Progenitor cell of endocrine pancreas (in vitro differentiated cells): ENCODE data around the gene TAF3. TPM values are rescaled to one million over a fixed set of nuclear protein-coding genes. Genes with fewer than 3 reads are reported as not detected.

Experiments
- DNase-seq: peaks from one replicate; pipeline ENCODE4 v3.0.0; 2021; ENCODE audit warnings: low spot score; ENCODE audit not compliant: unreplicated experiment
- H3K27ac Mint-ChIP-seq: 2 replicates; pipeline ENCODE4 v1.8.0; 2021; ENCODE audit warnings: mild to moderate bottlenecking, moderate library complexity, mixed read lengths
- H3K27me3 Mint-ChIP-seq: 2 replicates; pipeline ENCODE4 v1.8.0; 2021; ENCODE audit warnings: mixed read lengths
- H3K36me3 Mint-ChIP-seq: 2 replicates; pipeline ENCODE4 v1.8.0; 2022; ENCODE audit warnings: mixed read lengths; ENCODE audit not compliant: insufficient read depth
- H3K4me1 Mint-ChIP-seq: 2 replicates; pipeline ENCODE4 v1.8.0; 2021; ENCODE audit warnings: low read depth, mixed read lengths
- H3K4me3 Mint-ChIP-seq: 2 replicates; pipeline ENCODE4 v1.8.0; 2021; ENCODE audit warnings: low read depth, mild to moderate bottlenecking, moderate library complexity, mixed read lengths
- H3K9me3 Mint-ChIP-seq: 2 replicates; pipeline ENCODE4 v1.8.0; 2021; ENCODE audit warnings: low read depth, mixed read lengths
- CTCF ChIP-seq: fragments of 200-600 bp; sonication (generic); IDR thresholded peaks from one replicate; pipeline ENCODE4 v1.5.0; 2021; ENCODE audit warnings: antibody characterized with exemption, mild to moderate bottlenecking; ENCODE audit not compliant: unreplicated experiment
- total RNA-seq: library from RNA; stranded (reverse); gene quantifications from 2 replicates; pipeline ENCODE4 v1.2.1, GENCODE V29; 2021

TAF3 gene
- total RNA-seq, 1 donor from 2014 or later = 9.4 TPM

DNA sequence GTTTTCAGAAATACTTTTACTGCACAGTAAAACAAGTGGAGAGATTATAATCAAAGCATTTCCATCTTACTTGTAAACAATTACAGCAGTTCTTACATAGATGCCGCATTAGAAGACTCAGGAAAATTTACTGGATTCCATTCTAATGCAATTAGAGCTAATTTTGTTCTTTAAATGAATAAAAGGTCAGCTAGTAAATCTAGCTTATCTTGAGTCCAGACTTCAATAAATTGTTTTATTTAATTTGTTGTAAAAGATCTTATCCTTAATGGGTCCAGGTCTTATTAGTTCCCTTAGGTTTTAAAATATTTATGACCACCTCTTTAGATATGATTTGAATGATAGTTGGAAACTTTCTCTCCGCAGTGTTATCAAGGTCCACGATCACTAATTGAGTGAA is 166.0 kb downstream of the TAF3 start:
- Mint-ChIP-seq H3K9me3 (no peaks in the 10 kb centered on the region), H3K27me3 (no peaks in the 10 kb centered on the region), H3K27ac (no peak overlapping the region)

DNA sequence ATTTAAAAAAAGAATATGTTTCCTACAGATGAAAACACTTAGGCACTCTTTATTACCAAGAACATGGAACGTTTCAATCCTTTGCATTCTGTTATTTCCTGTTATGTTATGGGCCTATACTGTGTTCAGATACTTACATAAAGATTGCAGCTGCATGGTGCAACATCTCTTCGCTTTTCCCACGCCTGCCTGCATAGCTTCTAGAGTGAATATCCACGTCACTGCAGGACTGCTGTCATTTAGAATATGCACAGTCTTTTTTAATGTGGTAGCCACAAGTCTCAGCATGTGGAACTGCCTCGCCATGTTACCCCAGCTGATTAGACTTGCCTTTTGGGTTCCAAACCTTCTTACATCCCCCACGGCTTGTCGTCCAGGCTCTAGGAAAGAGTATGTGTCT is 166.6 kb downstream of the TAF3 start:
- no peak for DNase-seq
- no peaks in the 10 kb centered on the region for H3K36me3 Mint-ChIP-seq
- no peak overlapping the region for H3K27ac Mint-ChIP-seq
- no peaks in the 10 kb centered on the region for H3K27me3 Mint-ChIP-seq
- H3K4me1 Mint-ChIP-seq = no peaks in the 10 kb centered on the region
- no peaks in the 10 kb centered on the region for H3K9me3 Mint-ChIP-seq
- H3K4me3 Mint-ChIP-seq = no peak overlapping the region
- no peak for TF ChIP-seq CTCF

More for the DNA sequence above, 166.0 kb downstream of the TAF3 start:
- Mint-ChIP-seq H3K36me3 (peaks cover under 1% of the 10 kb centered on the region), H3K4me1 (no peaks in the 10 kb centered on the region), H3K4me3 (no peak overlapping the region)
- TF ChIP-seq CTCF = no peak
- DNase-seq = no peak

- H3K36me3 Mint-ChIP-seq = no peaks in the 10 kb centered on the region
- no peak for TF ChIP-seq CTCF
- no peak overlapping the region for H3K4me3 Mint-ChIP-seq
- H3K27me3 Mint-ChIP-seq = no peaks in the 10 kb centered on the region
- no peak overlapping the region for H3K27ac Mint-ChIP-seq
- DNase-seq = no peak
- no peaks in the 10 kb centered on the region for H3K4me1 Mint-ChIP-seq
- no peaks in the 10 kb centered on the region for H3K9me3 Mint-ChIP-seq
Measured at GRCh38 chr10:7986851-7987250, 168.5 kb downstream of the TAF3 start.

- Mint-ChIP-seq H3K27ac (no peak overlapping the region), H3K9me3 (no peaks in the 10 kb centered on the region), H3K4me3 (no peak overlapping the region), H3K27me3 (no peaks in the 10 kb centered on the region), H3K4me1 (no peaks in the 10 kb centered on the region), H3K36me3 (peaks cover under 1% of the 10 kb centered on the region)
- TF ChIP-seq CTCF = no peak
- DNase-seq = no peak
Measured at GRCh38 chr10:7988989-7989388, 170.7 kb downstream of the TAF3 start.

- TF ChIP-seq CTCF = no peak
- Mint-ChIP-seq H3K4me1 (peaks cover 5% of the 10 kb centered on the region), H3K9me3 (peaks cover 11% of the 10 kb centered on the region), H3K27me3 (no peaks in the 10 kb centered on the region), H3K27ac (no peak overlapping the region), H3K4me3 (no peak overlapping the region), H3K36me3 (peaks cover 12% of the 10 kb centered on the region)
- DNase-seq = no peak
Measured at GRCh38 chr10:7998831-7999230, 180.5 kb downstream of the TAF3 start.
